Parathyroid adenoma (tissue), 2 donors: ENCODE data around the gene CA7.

Experiments
- H2AFZ ChIP-seq: fragments of 300-600 bp; sonication (generic); one replicate; pipeline ENCODE4 v1.7.0; 2017; ENCODE audit warnings: antibody characterized with exemption, mild to moderate bottlenecking
- H3K27ac ChIP-seq: fragments of 300-600 bp; sonication (generic); one replicate; pipeline ENCODE4 v1.7.0; 2017
- H3K27me3 ChIP-seq: fragments of 300-600 bp; sonication (generic); one replicate; pipeline ENCODE4 v1.7.0; 2017; ENCODE audit warnings: low read length; ENCODE audit not compliant: control insufficient read depth, insufficient read depth
- H3K36me3 ChIP-seq: fragments of 300-600 bp; sonication (generic); one replicate; pipeline ENCODE4 v1.7.0; 2017; ENCODE audit warnings: low read length; ENCODE audit not compliant: control insufficient read depth, insufficient read depth
- H3K4me1 ChIP-seq: fragments of 300-600 bp; sonication (generic); one replicate; pipeline ENCODE4 v1.7.0; 2017; ENCODE audit warnings: control low read depth
- H3K4me2 ChIP-seq: fragments of 300-600 bp; sonication (generic); one replicate; pipeline ENCODE4 v1.7.0; 2017; ENCODE audit warnings: low read length
- H3K4me3 ChIP-seq: fragments of 300-600 bp; sonication (generic); one replicate; pipeline ENCODE4 v1.7.0; 2017; ENCODE audit warnings: low read depth, low read length
- H3K79me2 ChIP-seq: fragments of 300-600 bp; sonication (generic); one replicate; pipeline ENCODE4 v1.7.0; 2017; ENCODE audit warnings: control low read depth
- H3K9ac ChIP-seq: fragments of 300-600 bp; sonication (generic); one replicate; pipeline ENCODE4 v1.7.0; 2017; ENCODE audit warnings: mild to moderate bottlenecking
- H3K9me3 ChIP-seq: fragments of 300-600 bp; sonication (generic); one replicate; pipeline ENCODE4 v1.7.0; 2017; ENCODE audit warnings: low read length; ENCODE audit not compliant: control insufficient read depth
- TF ChIP-seq, protein P1 (sequence below): fragments of 300-600 bp; sonication (generic); IDR thresholded peaks from one replicate; pipeline ENCODE4 v1.7.0; 2017; ENCODE audit warnings: antibody characterized with exemption, mild to moderate bottlenecking
- donor health status: primary hyperparathyroidism.

CA7 gene

DNA sequence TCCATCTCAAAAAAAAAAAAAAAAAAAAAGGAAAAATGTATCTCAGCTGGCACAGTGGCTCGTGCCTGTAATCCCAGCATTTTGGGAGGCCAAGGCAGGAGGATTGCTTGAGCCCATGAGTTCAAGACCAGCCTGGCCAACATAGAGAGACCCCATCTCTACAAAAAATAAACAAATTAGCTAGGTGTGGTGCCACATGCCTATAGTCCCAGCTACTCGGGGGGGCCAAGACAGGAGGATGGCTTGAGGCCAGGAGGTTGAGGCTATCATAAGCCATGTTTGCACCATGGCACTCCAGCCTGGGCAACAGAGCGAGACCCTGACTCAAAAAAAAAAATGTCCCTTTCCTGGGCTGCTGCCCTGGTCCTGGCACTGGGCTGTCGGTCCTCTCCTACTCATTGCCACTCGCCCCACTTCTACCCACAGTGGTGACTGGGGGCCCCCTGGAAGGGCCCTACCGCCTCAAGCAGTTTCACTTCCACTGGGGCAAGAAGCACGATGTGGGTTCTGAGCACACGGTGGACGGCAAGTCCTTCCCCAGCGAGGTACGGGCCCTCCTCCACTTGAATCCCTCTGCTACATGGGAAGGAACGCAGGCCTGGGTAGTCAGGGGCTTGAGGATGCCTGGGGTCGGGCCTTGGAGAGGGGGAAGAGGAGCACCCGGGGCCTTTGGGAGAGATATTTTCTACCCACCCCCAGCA is 6.1 kb downstream of the CA7 start:
- no peaks in the 10 kb centered on the region for H3K27me3 ChIP-seq
- no peaks in the 10 kb centered on the region for H3K9me3 ChIP-seq
- no peak overlapping the region for H3K4me2 ChIP-seq
- no peak overlapping the region for H3K9ac ChIP-seq
- no peak overlapping the region for H3K27ac ChIP-seq
- H3K36me3 ChIP-seq = no peaks in the 10 kb centered on the region
- H3K79me2 ChIP-seq = no peaks in the 10 kb centered on the region
- no peak overlapping the region for H2AFZ ChIP-seq
- TF ChIP-seq, protein P1, sequence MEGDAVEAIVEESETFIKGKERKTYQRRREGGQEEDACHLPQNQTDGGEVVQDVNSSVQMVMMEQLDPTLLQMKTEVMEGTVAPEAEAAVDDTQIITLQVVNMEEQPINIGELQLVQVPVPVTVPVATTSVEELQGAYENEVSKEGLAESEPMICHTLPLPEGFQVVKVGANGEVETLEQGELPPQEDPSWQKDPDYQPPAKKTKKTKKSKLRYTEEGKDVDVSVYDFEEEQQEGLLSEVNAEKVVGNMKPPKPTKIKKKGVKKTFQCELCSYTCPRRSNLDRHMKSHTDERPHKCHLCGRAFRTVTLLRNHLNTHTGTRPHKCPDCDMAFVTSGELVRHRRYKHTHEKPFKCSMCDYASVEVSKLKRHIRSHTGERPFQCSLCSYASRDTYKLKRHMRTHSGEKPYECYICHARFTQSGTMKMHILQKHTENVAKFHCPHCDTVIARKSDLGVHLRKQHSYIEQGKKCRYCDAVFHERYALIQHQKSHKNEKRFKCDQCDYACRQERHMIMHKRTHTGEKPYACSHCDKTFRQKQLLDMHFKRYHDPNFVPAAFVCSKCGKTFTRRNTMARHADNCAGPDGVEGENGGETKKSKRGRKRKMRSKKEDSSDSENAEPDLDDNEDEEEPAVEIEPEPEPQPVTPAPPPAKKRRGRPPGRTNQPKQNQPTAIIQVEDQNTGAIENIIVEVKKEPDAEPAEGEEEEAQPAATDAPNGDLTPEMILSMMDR = no peak
- no peaks in the 10 kb centered on the region for H3K4me1 ChIP-seq
- no peak overlapping the region for H3K4me3 ChIP-seq

DNA sequence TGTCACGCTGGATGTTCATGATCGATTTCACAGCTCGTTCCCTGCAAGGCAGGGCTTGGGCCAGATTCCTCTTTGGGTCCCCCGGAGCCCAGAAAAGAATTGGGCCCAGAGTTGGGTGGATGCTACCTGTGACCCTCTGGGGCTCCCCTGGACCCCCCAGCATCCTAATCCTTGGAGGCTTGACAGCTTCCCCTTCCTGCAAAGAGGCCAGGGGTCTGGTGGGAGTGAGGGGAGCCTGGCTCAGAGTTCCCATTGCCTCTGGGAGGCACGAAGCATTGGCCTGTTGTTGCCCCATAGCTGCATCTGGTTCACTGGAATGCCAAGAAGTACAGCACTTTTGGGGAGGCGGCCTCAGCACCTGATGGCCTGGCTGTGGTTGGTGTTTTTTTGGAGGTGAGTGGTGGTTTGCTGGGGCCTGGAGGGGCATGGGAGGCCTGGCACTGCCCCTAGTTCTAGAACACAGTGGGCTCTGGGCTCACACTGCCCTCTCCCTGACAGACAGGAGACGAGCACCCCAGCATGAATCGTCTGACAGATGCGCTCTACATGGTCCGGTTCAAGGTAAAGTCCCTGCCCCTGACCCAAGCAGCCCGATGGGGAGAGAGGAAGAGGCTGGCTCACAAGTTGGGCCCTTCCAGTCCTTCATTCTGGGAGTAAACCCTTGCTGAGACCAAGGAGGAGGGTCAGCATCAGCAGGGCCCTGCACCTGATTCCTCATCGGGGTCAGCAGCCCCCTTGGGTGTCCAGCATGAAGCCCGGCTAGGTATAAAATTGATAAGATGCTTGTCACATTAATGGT is 7.2 kb downstream of the CA7 start:
- Histone ChIP-seq H3K9ac (no peak overlapping the region), H3K4me1 (no peaks in the 10 kb centered on the region), H3K27ac (no peak overlapping the region), H3K9me3 (no peaks in the 10 kb centered on the region), H3K36me3 (no peaks in the 10 kb centered on the region), H2AFZ (no peak overlapping the region), H3K27me3 (no peaks in the 10 kb centered on the region), H3K4me2 (no peak overlapping the region), H3K79me2 (no peaks in the 10 kb centered on the region), H3K4me3 (no peak overlapping the region)
- TF ChIP-seq, protein P1 = no peak

DNA sequence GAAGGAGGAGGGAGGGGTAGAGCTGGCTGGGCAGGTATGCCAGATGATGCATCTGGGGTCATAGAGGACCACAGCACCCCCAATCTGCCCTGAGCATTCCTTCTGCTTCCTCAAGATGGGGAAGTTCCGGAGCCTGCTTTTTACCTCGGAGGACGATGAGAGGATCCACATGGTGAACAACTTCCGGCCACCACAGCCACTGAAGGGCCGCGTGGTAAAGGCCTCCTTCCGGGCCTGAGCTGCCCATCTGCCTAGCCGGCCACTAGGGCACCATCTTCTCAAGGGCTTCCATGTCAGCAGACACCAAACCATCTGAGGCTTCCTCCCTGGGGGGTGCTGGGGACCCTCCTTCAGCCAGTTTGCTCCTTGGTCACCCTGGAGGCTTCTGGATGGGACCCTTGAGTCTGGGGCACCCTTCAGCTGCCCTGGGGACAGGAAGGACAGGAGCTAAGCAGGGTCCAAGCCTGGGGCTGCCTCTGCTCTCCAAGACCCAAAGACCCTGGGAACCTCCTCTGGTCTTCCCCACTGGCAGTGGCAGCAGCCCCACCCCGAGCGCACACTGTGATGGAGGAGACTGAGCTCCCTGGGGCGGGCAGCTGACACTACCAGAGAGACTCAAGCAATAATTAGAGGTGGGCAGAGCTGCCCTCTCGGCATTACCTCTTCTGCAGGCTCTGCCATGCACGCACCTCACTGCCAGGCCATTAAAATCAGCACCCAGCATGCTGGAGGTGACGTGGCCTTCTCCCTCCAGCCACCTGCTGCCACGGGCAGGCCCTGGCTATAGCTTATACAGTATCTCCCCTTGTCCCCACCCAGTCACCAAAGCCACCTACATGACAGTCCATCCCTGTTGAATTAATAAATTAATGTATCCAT is 9.3 kb downstream of the CA7 start:
- Histone ChIP-seq H3K4me3 (no peak overlapping the region), H3K9me3 (no peaks in the 10 kb centered on the region), H3K4me1 (no peaks in the 10 kb centered on the region), H3K27me3 (no peaks in the 10 kb centered on the region), H3K36me3 (no peaks in the 10 kb centered on the region), H3K27ac (no peak overlapping the region), H3K4me2 (no peak overlapping the region), H2AFZ (no peak overlapping the region), H3K79me2 (no peaks in the 10 kb centered on the region), H3K9ac (no peak overlapping the region)
- TF ChIP-seq, protein P1 = no peak

DNA sequence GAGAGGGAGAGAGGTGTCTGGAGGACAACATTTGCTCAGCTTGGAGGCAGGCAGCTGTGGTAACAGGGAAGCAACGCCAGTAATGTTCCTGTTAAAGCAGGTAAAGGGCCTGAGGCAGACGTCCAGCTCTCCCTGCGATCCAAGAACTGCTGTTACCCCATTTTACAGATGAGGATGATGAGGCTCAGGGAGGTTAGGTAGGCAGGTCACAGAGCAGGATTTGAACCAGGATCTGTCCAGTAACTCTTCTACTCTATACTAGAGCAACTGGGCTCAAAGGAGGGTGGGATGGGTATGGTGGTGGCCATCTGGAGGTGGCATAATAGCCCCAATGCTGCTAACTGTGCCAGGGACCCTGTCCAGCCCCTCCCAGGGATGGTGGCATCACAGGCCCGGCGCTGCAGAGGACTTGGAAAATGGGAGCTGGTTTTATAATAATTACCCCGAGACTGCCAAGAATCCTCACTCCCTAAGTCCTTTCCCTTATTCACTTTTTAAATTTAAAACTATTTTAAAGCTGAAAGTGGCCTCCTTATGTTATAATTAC is 12.0 kb downstream of the CA7 start:
- no peak overlapping the region for H3K4me3 ChIP-seq
- H3K4me2 ChIP-seq = no peak overlapping the region
- no peaks in the 10 kb centered on the region for H3K4me1 ChIP-seq
- H3K27ac ChIP-seq = no peak overlapping the region
- H2AFZ ChIP-seq = no peak overlapping the region
- H3K9ac ChIP-seq = no peak overlapping the region
- H3K27me3 ChIP-seq = no peaks in the 10 kb centered on the region
- H3K9me3 ChIP-seq = no peaks in the 10 kb centered on the region
- no peaks in the 10 kb centered on the region for H3K79me2 ChIP-seq
- no peaks in the 10 kb centered on the region for H3K36me3 ChIP-seq
- TF ChIP-seq, protein P1 = no peak
